HG03280 (cell line): Measurements from ENCODE around the gene PPP1R13B.

Experiments used
- ATAC-seq: cut with Tn5 transposase; IDR thresholded peaks from one replicate; pipeline ENCODE4 v1.9.1; 2021; ENCODE audit warnings: mild to moderate bottlenecking, moderate library complexity; ENCODE audit not compliant: unreplicated experiment

PPP1R13B gene

DNA sequence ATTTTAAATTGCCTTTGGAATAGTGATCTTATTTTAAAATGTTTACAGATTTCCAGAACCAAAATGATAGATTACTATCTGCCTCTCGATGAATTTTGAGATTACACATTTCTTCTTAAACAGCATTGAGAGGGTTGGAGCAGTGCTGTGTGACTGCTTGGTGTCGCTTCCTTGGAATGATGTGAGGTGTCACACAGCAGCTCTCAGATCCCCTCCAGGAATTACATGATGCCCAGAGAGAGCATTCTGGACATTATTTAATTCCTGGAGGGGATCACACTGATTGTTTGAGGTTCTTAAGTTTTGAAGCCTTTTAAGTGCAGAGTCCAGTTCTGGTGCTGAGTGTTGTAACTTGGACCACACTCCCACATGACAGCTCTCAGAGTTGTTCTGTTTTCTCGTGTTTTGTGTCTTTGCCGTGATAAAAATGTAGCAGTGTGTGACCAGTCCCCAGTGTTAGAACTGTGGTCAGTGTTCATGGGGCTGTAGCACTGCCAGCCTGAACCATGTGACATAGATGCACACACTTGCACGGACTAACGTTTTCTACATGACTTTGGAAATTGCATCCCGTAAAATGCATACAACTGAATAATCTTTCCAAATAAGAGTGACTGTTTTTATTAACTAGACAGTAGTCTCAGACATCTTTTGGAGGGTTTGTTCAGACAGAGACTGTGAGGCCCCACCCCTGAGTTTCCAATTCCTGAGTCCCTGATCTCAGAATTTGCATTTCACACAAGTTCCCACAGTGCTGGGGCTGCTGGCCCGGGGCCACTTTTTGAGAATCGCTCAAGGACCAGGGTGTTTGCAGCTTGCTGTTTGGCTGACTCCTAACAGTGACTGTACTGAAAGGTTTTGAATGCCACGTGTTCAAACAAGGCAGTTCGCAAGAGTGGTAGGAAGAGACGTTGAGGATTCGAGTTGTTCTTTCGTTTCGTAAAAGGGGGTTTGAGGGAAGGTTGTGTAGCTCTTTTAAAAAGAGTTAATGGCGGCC, 158.2 kb downstream of the PPP1R13B start:
- ATAC-seq, result no peak

DNA sequence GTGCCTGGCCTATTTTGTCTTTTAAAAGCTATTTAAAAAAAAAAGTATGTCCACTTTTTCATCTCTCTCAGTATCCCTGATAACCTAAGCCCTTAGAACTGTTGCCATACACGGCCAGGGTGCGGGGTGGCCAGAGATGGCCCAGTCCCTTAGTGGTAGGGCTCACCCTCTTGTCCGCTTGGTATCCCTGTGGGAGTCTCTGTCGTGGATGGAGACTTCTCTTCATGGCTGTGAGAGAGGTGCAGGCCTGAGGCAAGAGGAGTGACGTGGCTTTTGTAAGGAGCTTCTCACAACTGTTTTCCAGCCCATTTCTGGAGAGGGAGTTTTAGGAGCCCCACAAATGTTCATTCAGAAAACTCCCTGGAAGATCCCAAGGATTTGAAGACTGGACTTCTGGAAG, 158.9 kb downstream of the PPP1R13B start:
- ATAC-seq, result no peak

DNA sequence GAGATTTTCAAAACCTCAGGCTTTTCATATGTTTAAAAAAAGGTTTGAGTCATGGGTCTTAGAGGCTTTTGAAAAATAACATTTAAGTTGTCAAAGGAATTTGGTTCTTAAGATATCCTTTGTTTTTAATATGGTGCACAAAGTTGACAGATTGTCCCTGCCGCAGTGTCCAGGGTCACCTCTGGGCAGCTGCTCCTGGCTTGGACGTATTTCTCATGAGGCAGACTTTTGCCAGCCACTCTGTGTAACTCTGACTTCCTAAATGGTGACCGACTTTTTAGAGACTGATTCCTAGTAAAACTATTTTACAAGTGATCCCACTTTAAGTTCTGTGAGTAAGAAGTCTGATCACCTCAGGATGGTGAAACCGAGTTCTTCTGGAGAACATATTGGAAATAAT, 159.7 kb downstream of the PPP1R13B start:
- no peak for ATAC-seq

DNA sequence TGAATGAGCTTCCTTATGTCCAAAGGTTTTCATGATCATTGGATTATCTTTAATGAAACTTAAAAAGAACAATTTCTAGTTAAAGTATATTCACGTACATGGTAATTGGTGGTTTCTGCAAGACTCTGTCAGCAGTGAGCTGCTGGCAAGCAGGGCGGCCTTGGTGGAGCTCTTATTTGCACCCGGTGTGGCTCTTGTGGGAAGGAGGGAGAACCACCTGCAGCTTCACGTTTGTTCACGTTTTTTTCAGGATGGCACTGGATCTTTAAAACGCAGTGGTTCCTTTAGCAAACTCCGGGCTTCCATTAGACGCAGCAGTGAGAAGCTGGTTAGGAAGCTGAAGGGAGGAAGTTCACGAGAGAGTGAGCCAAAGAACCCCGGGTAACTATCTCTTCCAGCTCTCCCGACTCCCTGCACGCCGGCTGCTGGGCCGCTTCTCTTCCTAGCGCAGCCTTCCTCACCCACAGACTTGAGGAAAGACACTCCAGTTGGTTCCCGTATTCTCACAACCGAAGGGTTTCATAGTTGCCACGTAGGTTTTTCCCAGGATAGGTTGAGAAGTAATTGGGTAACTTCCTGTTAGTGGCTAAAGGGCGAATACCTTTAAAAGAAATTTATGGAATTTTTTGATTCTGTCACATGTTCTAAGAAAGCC, 160.4 kb downstream of the PPP1R13B start:
- ATAC-seq, result no peak

DNA sequence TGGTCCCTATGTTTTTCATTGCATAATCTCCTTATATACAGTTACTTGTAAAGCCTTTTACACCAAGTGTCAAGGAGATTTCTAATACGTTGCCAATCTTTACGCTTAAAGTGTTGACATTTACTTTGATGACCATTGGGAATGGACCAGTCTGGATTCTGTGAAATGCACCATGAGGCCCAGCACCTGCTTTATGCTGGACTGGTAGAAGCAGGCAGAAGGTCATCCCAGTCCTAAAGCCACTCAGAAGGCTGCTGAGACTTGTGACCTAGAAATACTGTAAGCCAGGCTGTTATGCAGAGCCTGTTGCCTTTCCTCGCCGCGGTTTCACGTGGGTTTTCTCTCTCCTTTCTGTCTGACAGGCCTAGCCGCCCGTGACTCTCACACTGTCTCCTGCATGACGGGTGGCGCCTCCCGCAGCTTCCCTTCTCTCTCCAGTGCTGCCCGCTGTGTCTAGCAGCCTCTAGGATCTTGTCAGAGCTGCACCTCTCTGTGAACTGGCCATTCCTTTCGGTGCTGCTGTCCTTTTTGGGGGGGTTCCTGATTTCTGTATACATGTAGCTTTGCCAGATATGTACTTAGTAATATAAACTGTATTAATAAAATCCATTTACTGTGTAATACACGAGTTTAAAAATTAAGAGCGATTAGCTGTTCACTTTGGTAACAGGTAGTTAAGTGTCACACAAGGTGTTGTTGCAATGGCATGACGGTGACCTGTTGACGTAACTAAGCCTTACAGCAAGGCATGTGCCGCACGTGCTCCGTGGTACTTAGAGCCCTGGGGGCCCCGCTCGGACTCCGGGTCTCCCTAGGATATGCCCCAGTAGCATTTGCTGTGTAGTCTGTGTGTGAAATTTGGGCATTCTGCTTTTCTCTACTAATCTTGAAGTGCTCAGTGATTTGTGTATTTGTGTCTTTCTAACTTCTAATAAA, 161.8 kb downstream of the PPP1R13B start:
- ATAC-seq, result no peak

DNA sequence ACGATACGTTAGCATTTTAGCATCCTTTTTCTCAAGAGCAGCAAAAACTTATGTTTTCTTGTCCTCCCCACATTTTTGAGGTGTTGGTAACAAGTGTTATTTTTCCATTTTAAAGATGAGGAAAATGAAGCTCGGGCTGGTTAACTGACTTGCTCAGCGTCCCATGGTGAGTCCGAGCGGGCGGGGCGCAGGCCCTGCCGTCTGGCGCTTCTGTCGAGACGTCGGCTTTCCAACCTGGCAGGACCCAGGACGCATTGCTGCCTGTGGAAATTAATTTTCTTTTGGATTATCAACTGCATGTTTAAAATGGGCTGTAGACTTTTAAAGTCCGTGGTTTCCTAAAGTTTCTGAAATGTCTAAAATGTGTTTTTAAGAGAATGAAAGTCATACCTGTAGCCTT, 162.5 kb downstream of the PPP1R13B start:
- no peak for ATAC-seq

DNA sequence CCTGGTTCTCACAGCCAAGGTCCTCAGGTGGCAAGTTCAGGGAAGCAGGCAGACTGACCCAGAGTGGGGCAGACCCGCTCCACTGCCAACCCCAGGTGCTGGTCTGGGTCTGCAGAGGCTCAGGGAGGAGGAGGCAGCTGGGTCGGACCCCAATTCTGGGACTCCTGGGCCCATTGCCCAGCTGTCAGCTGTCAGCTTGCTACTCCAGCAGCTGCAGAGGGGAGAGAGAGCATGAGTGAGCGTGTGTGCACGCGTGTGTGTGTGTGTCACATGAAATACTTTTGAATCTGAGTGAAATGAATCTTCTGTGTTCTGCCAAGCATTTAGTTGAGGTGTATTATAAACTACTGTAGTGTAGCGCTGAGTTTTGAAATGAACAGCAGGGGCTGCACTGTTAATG, 162.9 kb downstream of the PPP1R13B start:
- no peak for ATAC-seq
